GM18873 (cell line): ENCODE data around the gene PYURF.

Experiments
- ATAC-seq: cut with Tn5 transposase; IDR thresholded peaks from one replicate; pipeline ENCODE4 v1.9.1; 2021; ENCODE audit warnings: mild to moderate bottlenecking, moderate library complexity, moderate number of reproducible peaks; ENCODE audit not compliant: unreplicated experiment, low FRiP score

The PYURF gene

GRCh38 chr4:88514557-88515511 is 8.7 kb downstream of the PYURF start:
- no peak for ATAC-seq

GRCh38 chr4:88511236-88511635 is 12.3 kb downstream of the PYURF start:
- no peak for ATAC-seq

GRCh38 chr4:88503344-88503743 is 20.2 kb downstream of the PYURF start:
- no peak for ATAC-seq

GRCh38 chr4:88497859-88498409 is 25.6 kb downstream of the PYURF start:
- no peak for ATAC-seq

- no peak for ATAC-seq
Observed at GRCh38 chr4:88489100-88489761, 34.3 kb downstream of the PYURF start.

- no peak for ATAC-seq
Observed at GRCh38 chr4:88481537-88481936, 42.0 kb downstream of the PYURF start.

- no peak for ATAC-seq
Observed at GRCh38 chr4:88478247-88478646, 45.3 kb downstream of the PYURF start.

- no peak for ATAC-seq
Observed at GRCh38 chr4:88477229-88477860, 46.2 kb downstream of the PYURF start.
